Ishikawa (cell line): Measurements from ENCODE around the gene WNT11.

Experiments used
- CEBPB ChIP-seq: IDR thresholded peaks from 2 replicates; pipeline ENCODE4 v1.6.1; 2012
- CREB1 ChIP-seq: IDR thresholded peaks from 2 replicates; pipeline ENCODE4 v1.6.1; 2012; ENCODE audit warnings: low read depth
- EGR1 ChIP-seq: IDR thresholded peaks from 2 replicates; pipeline ENCODE4 v1.6.1; 2012
- EP300 ChIP-seq: IDR thresholded peaks from 2 replicates; pipeline ENCODE4 v1.6.1; 2012; ENCODE audit warnings: borderline replicate concordance
- FOXM1 ChIP-seq: IDR thresholded peaks from 2 replicates; pipeline ENCODE4 v1.6.1; 2012; ENCODE audit warnings: low read depth, borderline replicate concordance
- MAX ChIP-seq: IDR thresholded peaks from 2 replicates; pipeline ENCODE4 v1.6.1; 2012
- NFIC ChIP-seq: IDR thresholded peaks from 2 replicates; pipeline ENCODE4 v1.6.1; 2012
- RAD21 ChIP-seq: IDR thresholded peaks from 2 replicates; pipeline ENCODE4 v1.6.1; 2012; ENCODE audit warnings: low read depth
- REST ChIP-seq: IDR thresholded peaks from 2 replicates; pipeline ENCODE4 v1.6.1; 2012; ENCODE audit warnings: low read depth, mild to moderate bottlenecking
- TAF1 ChIP-seq: IDR thresholded peaks from 2 replicates; pipeline ENCODE4 v1.6.1; 2012; ENCODE audit warnings: low read depth, mild to moderate bottlenecking
- TCF12 ChIP-seq: IDR thresholded peaks from 2 replicates; pipeline ENCODE4 v1.6.1; 2012; ENCODE audit warnings: low read depth
- TEAD4 ChIP-seq: IDR thresholded peaks from 2 replicates; pipeline ENCODE4 v1.6.1; 2012
- USF1 ChIP-seq: IDR thresholded peaks from 2 replicates; pipeline ENCODE4 v1.6.1; 2012
- YY1 ChIP-seq: IDR thresholded peaks from 2 replicates; pipeline ENCODE4 v1.6.1; 2012; ENCODE audit warnings: low read depth
- ZBTB7A ChIP-seq: IDR thresholded peaks from 2 replicates; pipeline ENCODE4 v1.6.1; 2012; ENCODE audit warnings: low read depth

The WNT11 gene

GRCh38 chr11:76163289-76163880, 42.9 kb downstream of the WNT11 start:
- no peak for TF ChIP-seq MAX
- TF ChIP-seq USF1 = no peak
- TF ChIP-seq EP300 = no peak
- no peak for TF ChIP-seq NFIC
- no peak for TF ChIP-seq YY1
- TF ChIP-seq TEAD4 = no peak
- no peak for TF ChIP-seq TAF1
- TF ChIP-seq RAD21 = no peak
- no peak for TF ChIP-seq REST
- no peak for TF ChIP-seq EGR1
- no peak for TF ChIP-seq ZBTB7A
- no peak for TF ChIP-seq CREB1
- TF ChIP-seq TCF12 = no peak
- no peak for TF ChIP-seq FOXM1
- no peak for TF ChIP-seq CEBPB

- TF ChIP-seq TCF12 (peak; percentile 42; the same call in 1 of the 2 replicates), MAX (no peak), USF1 (no peak)
These were observed 43.7 kb downstream of the WNT11 start for GRCh38 chr11:76162336-76163288.

GRCh38 chr11:76161261-76161961, 44.9 kb downstream of the WNT11 start:
- TF ChIP-seq NFIC (no peak), USF1 (no peak), EGR1 (no peak), MAX (no peak), YY1 (no peak), ZBTB7A (no peak), CEBPB (no peak), REST (no peak), TCF12 (no peak), RAD21 (no peak), EP300 (no peak), TEAD4 (no peak), TAF1 (no peak), CREB1 (no peak)

GRCh38 chr11:76160856-76161255, 45.4 kb downstream of the WNT11 start:
- TF ChIP-seq TAF1 (no peak), CREB1 (no peak), RAD21 (no peak), NFIC (no peak), USF1 (no peak), EP300 (no peak), CEBPB (no peak), ZBTB7A (no peak), TEAD4 (no peak), YY1 (no peak), EGR1 (no peak), TCF12 (no peak), REST (no peak)
